GM21529 (cell line): Measurements from ENCODE around the gene ASB16.
"Not testable (repeated sequence)": the region's sequence is repeated elsewhere in the genome, so short reads cannot be mapped to it uniquely, and the experiment has no call there.

ENCODE experiments used
- ATAC-seq: cut with Tn5 transposase; IDR thresholded peaks from one replicate; pipeline ENCODE4 v1.9.1; 2021; ENCODE audit not compliant: unreplicated experiment

Gene ASB16

GRCh38 chr17:44170499-44171201, at the start of gene ASB16:
ASB16 (plus strand) TSS chr17:44170704; CDS start chr17:44170790, 86 bp downstream.
- no peak for ATAC-seq

GRCh38 chr17:44120851-44121605, 49.5 kb upstream of the ASB16 start:
- no peak for ATAC-seq

- no peak for ATAC-seq
These were observed 48.3 kb upstream of the ASB16 start for GRCh38 chr17:44121997-44122815.

GRCh38 chr17:44122816-44123355, 47.6 kb upstream of the ASB16 start:
- ATAC-seq = peak; percentile 25

- ATAC-seq = peak; percentile 85
These were observed 47.0 kb upstream of the ASB16 start, which contains the start of gene HDAC5 for GRCh38 chr17:44123356-44124117. HDAC5 (minus strand) TSS chr17:44123641; CDS start chr17:44117515, 6,126 bp downstream.

GRCh38 chr17:44124118-44124438, 46.4 kb upstream of the ASB16 start:
- ATAC-seq = no peak

- ATAC-seq = no peak
These were observed 42.1 kb upstream of the ASB16 start for GRCh38 chr17:44128383-44128782.

- ATAC-seq = no peak
These were observed 39.7 kb upstream of the ASB16 start for GRCh38 chr17:44130693-44131349.

GRCh38 chr17:44131372-44131771, 39.1 kb upstream of the ASB16 start:
- not testable (repeated sequence) for ATAC-seq

GRCh38 chr17:44132275-44132821, 38.2 kb upstream of the ASB16 start:
- no peak for ATAC-seq

- ATAC-seq = no peak
These were observed 36.5 kb upstream of the ASB16 start for GRCh38 chr17:44133918-44134476.

- no peak for ATAC-seq
These were observed 35.5 kb upstream of the ASB16 start for GRCh38 chr17:44134752-44135568.

GRCh38 chr17:44137891-44138709, 32.4 kb upstream of the ASB16 start:
- no peak for ATAC-seq

- ATAC-seq = not testable (repeated sequence)
These were observed 26.6 kb upstream of the ASB16 start for GRCh38 chr17:44143921-44144320.

GRCh38 chr17:44144966-44145739, 25.4 kb upstream of the ASB16 start:
- ATAC-seq = no peak

GRCh38 chr17:44146375-44147346, 23.8 kb upstream of the ASB16 start:
- ATAC-seq = no peak
